HepG2 (cell line): Measurements from ENCODE around the gene NOS1AP. TPM values are rescaled to one million over a fixed set of nuclear protein-coding genes. Genes with fewer than 3 reads are reported as not detected.

Experiments used
- ATF7 ChIP-seq, 2 experiments: fragments of 450-650 bp in 1 of 2; sonication (generic) in 1 of 2; formaldehyde crosslinking in 1 of 2; IDR thresholded peaks; 2 replicates each; pipeline versions ENCODE4 v1.4.0 to v1.6.1; 2016 to 2020; ENCODE audit warnings: antibody characterized with exemption in 1 of 2, mild to moderate bottlenecking in 1 of 2, missing genetic modification reagents in 1 of 2
- CREB1 ChIP-seq, 2 experiments: fragments of 450-650 bp in 1 of 2; IDR thresholded peaks; 2 replicates each; pipeline ENCODE4 v1.6.1; 2016 to 2017; ENCODE audit warnings: control low read depth in 1 of 2, mild to moderate bottlenecking in 1 of 2, missing compliant biosample characterization in 1 of 2, missing genetic modification characterization in 1 of 2
- HDAC2 ChIP-seq: sonication (generic); formaldehyde crosslinking; IDR thresholded peaks from 2 replicates; pipeline ENCODE4 v1.4.0; 2020; ENCODE audit warnings: missing genetic modification reagents
- JUN ChIP-seq: sonication (generic); formaldehyde crosslinking; IDR thresholded peaks from 2 replicates; pipeline ENCODE4 v1.4.0; 2020; ENCODE audit warnings: mild to moderate bottlenecking, missing genetic modification reagents
- KDM5B ChIP-seq: sonication (generic); formaldehyde crosslinking; IDR thresholded peaks from 2 replicates; pipeline ENCODE4 v1.4.0; 2020; ENCODE audit warnings: missing genetic modification reagents, mild to moderate bottlenecking, borderline replicate concordance
- KLF11 ChIP-seq: IDR thresholded peaks from 2 replicates; pipeline ENCODE4 v1.6.1; 2016; ENCODE audit warnings: missing compliant biosample characterization
- KMT2A ChIP-seq: sonication (generic); formaldehyde crosslinking; IDR thresholded peaks from 2 replicates; pipeline ENCODE4 v1.4.0; 2020; ENCODE audit warnings: missing genetic modification reagents
- MBNL3 ChIP-seq: fragments of 250-450 bp; sonication (Bioruptor Pico); conservative IDR thresholded peaks from 2 replicates; pipeline ENCODE4 v1.8.0; 2022; ENCODE audit warnings: mild to moderate bottlenecking, inconsistent platforms
- SAFB2 ChIP-seq: sonication (generic); formaldehyde crosslinking; IDR thresholded peaks from 2 replicates; pipeline ENCODE4 v1.5.1; 2020; ENCODE audit warnings: missing genetic modification reagents, low read depth, mild to moderate bottlenecking, borderline replicate concordance
- STAG1 ChIP-seq: sonication (generic); formaldehyde crosslinking; IDR thresholded peaks from 2 replicates; pipeline ENCODE4 v1.4.0; 2020; ENCODE audit warnings: missing genetic modification reagents
- TBL1XR1 ChIP-seq: fragments of 150-350 bp; IDR thresholded peaks from 2 replicates; pipeline ENCODE4 v1.6.1; 2014; ENCODE audit warnings: borderline replicate concordance, low read length; ENCODE audit not compliant: partially characterized antibody
- ZMYM3 ChIP-seq: sonication (generic); formaldehyde crosslinking; IDR thresholded peaks from 2 replicates; pipeline ENCODE4 v1.5.1; 2020; ENCODE audit warnings: mild to moderate bottlenecking, missing genetic modification reagents
- ZNF510 ChIP-seq: sonication (generic); formaldehyde crosslinking; IDR thresholded peaks from 2 replicates; pipeline ENCODE4 v1.4.0; 2020; ENCODE audit warnings: low read depth, mild to moderate bottlenecking, missing genetic modification reagents
- ZNF746 ChIP-seq: sonication (generic); formaldehyde crosslinking; IDR thresholded peaks from 2 replicates; pipeline ENCODE4 v1.8.0; 2022; ENCODE audit warnings: mild to moderate bottlenecking, missing genetic modification reagents
- polyA plus RNA-seq, 8 experiments: library from polyadenylated mRNA; depleted of rRNA in 3 of 8; stranded (reverse) in 7 of 8; unstranded in 1 of 8; fragments of >200 nt; fragmentation: Illumina TruSeq in 4 of 8; extraction: Trizol in 4 of 8; gene quantifications; 2 replicates each; pipeline versions ENCODE4 v1.2.1 to v1.2.3, GENCODE V29; 2011 to 2016; ENCODE audit warnings: low read depth in 4 of 8, missing spikeins in 1 of 8, mixed read lengths in 1 of 8; ENCODE audit not compliant: insufficient read depth in 1 of 8
- total RNA-seq, 5 experiments: library from RNA; depleted of rRNA; stranded (reverse); fragments of >200 nt; fragmentation: Illumina TruSeq; extraction: Trizol; gene quantifications; 2 replicates each; pipeline ENCODE4 v1.2.3, GENCODE V29; 2016; ENCODE audit warnings: low read depth in 1 of 5
- TF ChIP-seq, protein P1 (sequence below): sonication (generic); formaldehyde crosslinking; IDR thresholded peaks from 2 replicates; pipeline ENCODE4 v1.5.0; 2020; ENCODE audit warnings: missing genetic modification reagents
- TF ChIP-seq, protein P2 (sequence below): IDR thresholded peaks from 2 replicates; pipeline ENCODE4 v1.6.1; 2018; ENCODE audit warnings: missing genetic modification reagents
- TF ChIP-seq, protein P3 (sequence below): sonication (generic); formaldehyde crosslinking; IDR thresholded peaks from 2 replicates; pipeline ENCODE4 v1.5.1; 2020; ENCODE audit warnings: mild to moderate bottlenecking, missing genetic modification reagents, moderate library complexity
- TF ChIP-seq, protein P4 (sequence below): sonication (generic); formaldehyde crosslinking; IDR thresholded peaks from 2 replicates; pipeline ENCODE4 v1.4.0; 2020; ENCODE audit warnings: missing genetic modification reagents, mild to moderate bottlenecking, borderline replicate concordance
- TF ChIP-seq, protein P5 (sequence below): sonication (generic); formaldehyde crosslinking; IDR thresholded peaks from 2 replicates; pipeline ENCODE4 v1.4.0; 2020; ENCODE audit warnings: missing genetic modification reagents

Gene NOS1AP
- total and polyA plus RNA-seq, 2 of the 13 experiments (the other 11 are each of a cell fraction or from before 2014, with no cell fraction given): 2.0 to 3.3 TPM

DNA sequence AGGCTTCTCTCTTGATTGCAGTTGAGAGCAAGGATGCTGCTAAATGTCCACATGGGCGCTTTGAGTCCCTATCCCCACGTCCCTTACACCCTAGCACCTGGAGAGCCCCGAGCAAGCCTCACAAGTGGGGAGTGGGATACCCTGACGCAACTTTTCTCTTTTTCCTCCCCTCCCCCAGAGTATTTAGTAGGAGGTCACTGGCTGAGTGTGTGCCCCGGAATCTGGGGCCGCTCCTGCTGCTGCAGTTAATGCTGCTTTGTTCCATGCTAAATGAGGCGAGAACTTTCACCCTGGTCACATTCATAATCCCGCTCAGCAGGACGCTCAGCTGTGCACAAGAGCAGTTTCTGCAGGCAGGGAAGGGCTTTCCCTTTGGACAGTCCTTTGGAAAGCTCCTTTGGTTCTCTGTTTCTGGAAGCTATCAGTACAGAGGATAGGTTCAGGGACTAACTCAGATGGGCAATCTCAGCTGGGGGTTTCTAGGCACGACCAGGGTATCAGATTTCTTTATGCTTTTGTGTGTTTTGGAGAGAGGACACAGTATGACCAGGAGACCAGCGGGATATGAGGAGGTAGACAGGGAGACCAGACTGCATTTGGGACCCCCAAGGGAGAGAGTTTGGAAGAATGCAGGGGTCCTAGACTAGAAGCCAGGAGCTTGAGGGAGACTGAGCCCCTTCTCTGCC, 75.9 kb downstream of the NOS1AP start (continued):
- TF ChIP-seq, protein P1, sequence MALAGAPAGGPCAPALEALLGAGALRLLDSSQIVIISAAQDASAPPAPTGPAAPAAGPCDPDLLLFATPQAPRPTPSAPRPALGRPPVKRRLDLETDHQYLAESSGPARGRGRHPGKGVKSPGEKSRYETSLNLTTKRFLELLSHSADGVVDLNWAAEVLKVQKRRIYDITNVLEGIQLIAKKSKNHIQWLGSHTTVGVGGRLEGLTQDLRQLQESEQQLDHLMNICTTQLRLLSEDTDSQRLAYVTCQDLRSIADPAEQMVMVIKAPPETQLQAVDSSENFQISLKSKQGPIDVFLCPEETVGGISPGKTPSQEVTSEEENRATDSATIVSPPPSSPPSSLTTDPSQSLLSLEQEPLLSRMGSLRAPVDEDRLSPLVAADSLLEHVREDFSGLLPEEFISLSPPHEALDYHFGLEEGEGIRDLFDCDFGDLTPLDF (CRISPR knock-in tag): no peak
- TF ChIP-seq, protein P2, sequence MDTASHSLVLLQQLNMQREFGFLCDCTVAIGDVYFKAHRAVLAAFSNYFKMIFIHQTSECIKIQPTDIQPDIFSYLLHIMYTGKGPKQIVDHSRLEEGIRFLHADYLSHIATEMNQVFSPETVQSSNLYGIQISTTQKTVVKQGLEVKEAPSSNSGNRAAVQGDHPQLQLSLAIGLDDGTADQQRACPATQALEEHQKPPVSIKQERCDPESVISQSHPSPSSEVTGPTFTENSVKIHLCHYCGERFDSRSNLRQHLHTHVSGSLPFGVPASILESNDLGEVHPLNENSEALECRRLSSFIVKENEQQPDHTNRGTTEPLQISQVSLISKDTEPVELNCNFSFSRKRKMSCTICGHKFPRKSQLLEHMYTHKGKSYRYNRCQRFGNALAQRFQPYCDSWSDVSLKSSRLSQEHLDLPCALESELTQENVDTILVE (CRISPR knock-in tag): no peak
- TF ChIP-seq TBL1XR1: no peak
- TF ChIP-seq, protein P3, sequence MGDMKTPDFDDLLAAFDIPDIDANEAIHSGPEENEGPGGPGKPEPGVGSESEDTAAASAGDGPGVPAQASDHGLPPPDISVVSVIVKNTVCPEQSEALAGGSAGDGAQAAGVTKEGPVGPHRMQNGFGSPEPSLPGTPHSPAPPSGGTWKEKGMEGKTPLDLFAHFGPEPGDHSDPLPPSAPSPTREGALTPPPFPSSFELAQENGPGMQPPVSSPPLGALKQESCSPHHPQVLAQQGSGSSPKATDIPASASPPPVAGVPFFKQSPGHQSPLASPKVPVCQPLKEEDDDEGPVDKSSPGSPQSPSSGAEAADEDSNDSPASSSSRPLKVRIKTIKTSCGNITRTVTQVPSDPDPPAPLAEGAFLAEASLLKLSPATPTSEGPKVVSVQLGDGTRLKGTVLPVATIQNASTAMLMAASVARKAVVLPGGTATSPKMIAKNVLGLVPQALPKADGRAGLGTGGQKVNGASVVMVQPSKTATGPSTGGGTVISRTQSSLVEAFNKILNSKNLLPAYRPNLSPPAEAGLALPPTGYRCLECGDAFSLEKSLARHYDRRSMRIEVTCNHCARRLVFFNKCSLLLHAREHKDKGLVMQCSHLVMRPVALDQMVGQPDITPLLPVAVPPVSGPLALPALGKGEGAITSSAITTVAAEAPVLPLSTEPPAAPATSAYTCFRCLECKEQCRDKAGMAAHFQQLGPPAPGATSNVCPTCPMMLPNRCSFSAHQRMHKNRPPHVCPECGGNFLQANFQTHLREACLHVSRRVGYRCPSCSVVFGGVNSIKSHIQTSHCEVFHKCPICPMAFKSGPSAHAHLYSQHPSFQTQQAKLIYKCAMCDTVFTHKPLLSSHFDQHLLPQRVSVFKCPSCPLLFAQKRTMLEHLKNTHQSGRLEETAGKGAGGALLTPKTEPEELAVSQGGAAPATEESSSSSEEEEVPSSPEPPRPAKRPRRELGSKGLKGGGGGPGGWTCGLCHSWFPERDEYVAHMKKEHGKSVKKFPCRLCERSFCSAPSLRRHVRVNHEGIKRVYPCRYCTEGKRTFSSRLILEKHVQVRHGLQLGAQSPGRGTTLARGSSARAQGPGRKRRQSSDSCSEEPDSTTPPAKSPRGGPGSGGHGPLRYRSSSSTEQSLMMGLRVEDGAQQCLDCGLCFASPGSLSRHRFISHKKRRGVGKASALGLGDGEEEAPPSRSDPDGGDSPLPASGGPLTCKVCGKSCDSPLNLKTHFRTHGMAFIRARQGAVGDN: peak; percentile 37; the same call in 1 of the 2 replicates
- TF ChIP-seq SAFB2 (CRISPR knock-in tag): no peak
- TF ChIP-seq ZNF510 (CRISPR knock-in tag): no peak
- no peak for TF ChIP-seq ZMYM3 (CRISPR knock-in tag)
- TF ChIP-seq KMT2A: 0 out of 2 replicates have a peak, but pooled peaks have one; percentile 42
- TF ChIP-seq, protein P4, sequence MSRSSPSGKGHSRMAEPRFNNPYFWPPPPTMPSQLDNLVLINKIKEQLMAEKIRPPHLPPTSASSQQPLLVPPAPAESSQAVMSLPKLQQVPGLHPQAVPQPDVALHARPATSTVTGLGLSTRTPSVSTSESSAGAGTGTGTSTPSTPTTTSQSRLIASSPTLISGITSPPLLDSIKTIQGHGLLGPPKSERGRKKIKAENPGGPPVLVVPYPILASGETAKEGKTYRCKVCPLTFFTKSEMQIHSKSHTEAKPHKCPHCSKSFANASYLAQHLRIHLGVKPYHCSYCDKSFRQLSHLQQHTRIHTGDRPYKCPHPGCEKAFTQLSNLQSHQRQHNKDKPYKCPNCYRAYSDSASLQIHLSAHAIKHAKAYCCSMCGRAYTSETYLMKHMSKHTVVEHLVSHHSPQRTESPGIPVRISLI (CRISPR knock-in tag): no peak
- TF ChIP-seq JUN: no peak
- TF ChIP-seq KDM5B: peak; percentile 43; the same call in 1 of the 2 replicates
- no peak for TF ChIP-seq MBNL3 (CRISPR knock-in tag)
- TF ChIP-seq ZNF746 (CRISPR knock-in tag): 0 out of 2 replicates have a peak, but pooled peaks have one; percentile 14
- no peak for TF ChIP-seq CREB1 (IDR thresholded peaks at IDR 0.05)
- no peak for TF ChIP-seq CREB1 (CRISPR knock-in tag; IDR thresholded peaks at IDR 0.05)
- TF ChIP-seq STAG1: no peak
- no peak for TF ChIP-seq KLF11
- TF ChIP-seq, protein P5, sequence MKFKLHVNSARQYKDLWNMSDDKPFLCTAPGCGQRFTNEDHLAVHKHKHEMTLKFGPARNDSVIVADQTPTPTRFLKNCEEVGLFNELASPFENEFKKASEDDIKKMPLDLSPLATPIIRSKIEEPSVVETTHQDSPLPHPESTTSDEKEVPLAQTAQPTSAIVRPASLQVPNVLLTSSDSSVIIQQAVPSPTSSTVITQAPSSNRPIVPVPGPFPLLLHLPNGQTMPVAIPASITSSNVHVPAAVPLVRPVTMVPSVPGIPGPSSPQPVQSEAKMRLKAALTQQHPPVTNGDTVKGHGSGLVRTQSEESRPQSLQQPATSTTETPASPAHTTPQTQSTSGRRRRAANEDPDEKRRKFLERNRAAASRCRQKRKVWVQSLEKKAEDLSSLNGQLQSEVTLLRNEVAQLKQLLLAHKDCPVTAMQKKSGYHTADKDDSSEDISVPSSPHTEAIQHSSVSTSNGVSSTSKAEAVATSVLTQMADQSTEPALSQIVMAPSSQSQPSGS (CRISPR knock-in tag): no peak
- TF ChIP-seq ATF7 (IDR thresholded peaks at IDR 0.05): no peak
- no peak for TF ChIP-seq ATF7 (CRISPR knock-in tag; IDR thresholded peaks at IDR 0.05)
- 0 out of 2 replicates have a peak, but pooled peaks have one; percentile 8 for TF ChIP-seq HDAC2
